Measurements from ENCODE around the gene CDH23. TPM values are rescaled to one million over a fixed set of nuclear protein-coding genes. Genes with fewer than 3 reads are reported as not detected.
A peak's percentile ranks its signal among the peaks of the same experiment; 100 is the strongest.
"Not testable (repeated sequence)": the region's sequence is repeated elsewhere in the genome, so short reads cannot be mapped to it uniquely, and the experiment has no call there.

CDH23 gene
- total RNA-seq, 4 donors from 2014 or later: 13.8 to 20.1 (median 17.3) TPM

GRCh38 chr10:71358277-71358676 lies 38.4 kb upstream of the CDH23 start:
- WGBS, 2 donors: 71 to 82% methylated on average over 8 of the region's 8 CpGs
- no peak for DNase-seq (ENCODE audit: low spot score in 2 of 2)
- Histone ChIP-seq H3K27me3 (no peaks in the 10 kb centered on the region), H3K36me3 (peaks cover 4 to 88% (median 5%) of the 10 kb centered on the region in 3 donors), H3K9me3 (no peaks in the 10 kb centered on the region), H3K27ac (peak overlapping the region in 1 of 4 donors; percentile 17), H3K4me3 (no peak overlapping the region), H3K4me1 (no peaks in the 10 kb centered on the region)
- TF ChIP-seq CTCF (IDR thresholded peaks at IDR 0.05) (no peak), POLR2A (IDR thresholded peaks at IDR 0.05) (no peak), EP300 (IDR thresholded peaks at IDR 0.05) (no peak)

GRCh38 chr10:71358906-71359305 lies 37.8 kb upstream of the CDH23 start:
- not testable (repeated sequence) for H3K27me3 ChIP-seq; H3K4me1 ChIP-seq; H3K4me3 ChIP-seq; DNase-seq (ENCODE audit: low spot score in 2 of 2); H3K9me3 ChIP-seq
- Histone ChIP-seq H3K27ac (peak overlapping the region in 1 of 4 donors; percentile 26), H3K36me3 (peaks cover 4 to 89% (median 5%) of the 10 kb centered on the region in 3 donors)
- WGBS, 2 donors: 89% methylated on average over 10 of the region's 10 CpGs

GRCh38 chr10:71359364-71360046 lies 37.2 kb upstream of the CDH23 start:
- WGBS, 2 donors: 51 to 55% methylated on average over 9 of the region's 9 CpGs
- H3K9me3 ChIP-seq: no peaks in the 10 kb centered on the region
- no peaks in the 10 kb centered on the region for H3K4me1 ChIP-seq
- DNase-seq (ENCODE audit: low spot score in 2 of 2): no peak
- no peak overlapping the region for H3K4me3 ChIP-seq
- H3K36me3 ChIP-seq: peaks cover 4 to 89% (median 5%) of the 10 kb centered on the region in 3 donors
- TF ChIP-seq POLR2A (IDR thresholded peaks at IDR 0.05): no peak
- no peak for TF ChIP-seq CTCF (IDR thresholded peaks at IDR 0.05)
- TF ChIP-seq EP300 (IDR thresholded peaks at IDR 0.05): no peak
- no peaks in the 10 kb centered on the region for H3K27me3 ChIP-seq
- peak overlapping the region in 2 of 4 donors; percentile 26 to 36 for H3K27ac ChIP-seq

GRCh38 chr10:71360735-71361134 lies 36.0 kb upstream of the CDH23 start:
- 88 to 93% methylated on average over 2 of the region's 2 CpGs for WGBS, 2 donors
- H3K36me3 ChIP-seq: peaks cover 4 to 79% (median 5%) of the 10 kb centered on the region in 3 donors
- no peak overlapping the region for H3K27ac ChIP-seq
- no peaks in the 10 kb centered on the region for H3K4me1 ChIP-seq
- no peak for DNase-seq (ENCODE audit: low spot score in 2 of 2)
- no peaks in the 10 kb centered on the region for H3K9me3 ChIP-seq
- no peak for TF ChIP-seq POLR2A (IDR thresholded peaks at IDR 0.05)
- TF ChIP-seq EP300 (IDR thresholded peaks at IDR 0.05): no peak
- no peak for TF ChIP-seq CTCF (IDR thresholded peaks at IDR 0.05)
- H3K4me3 ChIP-seq: no peak overlapping the region
- H3K27me3 ChIP-seq: no peaks in the 10 kb centered on the region

DNA sequence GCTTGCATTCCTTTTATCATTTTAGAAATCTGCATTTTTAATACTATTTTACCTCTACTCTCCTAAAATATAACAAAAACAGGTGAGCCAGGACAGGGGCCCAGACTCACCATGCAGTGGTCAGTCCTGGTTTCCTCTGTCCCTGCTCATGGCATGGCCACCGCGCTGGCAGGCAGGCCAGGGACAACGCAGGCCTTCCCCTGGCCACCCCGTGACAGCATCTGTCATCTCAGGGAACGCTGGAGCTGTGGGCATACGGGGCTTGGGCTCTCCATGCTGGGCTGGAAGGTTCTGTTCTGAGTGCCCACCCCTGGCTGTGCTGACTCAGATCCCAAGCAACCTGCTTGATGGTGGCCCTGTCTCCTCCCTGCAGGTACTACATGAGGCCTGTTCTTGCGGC lies 35.1 kb upstream of the CDH23 start:
- TF ChIP-seq POLR2A (IDR thresholded peaks at IDR 0.05) (no peak), CTCF (IDR thresholded peaks at IDR 0.05) (no peak), EP300 (IDR thresholded peaks at IDR 0.05) (no peak)
- no peak for DNase-seq (ENCODE audit: low spot score in 2 of 2)
- 93 to 94% methylated on average over 7 of the region's 7 CpGs for WGBS, 2 donors

More for the DNA sequence above, 35.1 kb upstream of the CDH23 start:
- no peak overlapping the region for H3K4me3 ChIP-seq
- no peak overlapping the region for H3K27ac ChIP-seq
- H3K4me1 ChIP-seq: no peaks in the 10 kb centered on the region
- H3K9me3 ChIP-seq: no peaks in the 10 kb centered on the region
- no peaks in the 10 kb centered on the region for H3K27me3 ChIP-seq
- peaks cover under 1 to 70% (median 4%) of the 10 kb centered on the region in 3 donors for H3K36me3 ChIP-seq
